Type B pancreatic cell (in vitro differentiated cells): ENCODE data around the gene SPG11. TPM values are rescaled to one million over a fixed set of nuclear protein-coding genes. Genes with fewer than 3 reads are reported as not detected.
A peak's percentile ranks its signal among the peaks of the same experiment; 100 is the strongest.

ENCODE experiments used
- DNase-seq: peaks from one replicate; pipeline ENCODE4 v3.0.0; 2021; ENCODE audit warnings: mixed read lengths; ENCODE audit not compliant: unreplicated experiment; ENCODE audit errors: extremely low spot score
- H3K27ac Mint-ChIP-seq: 2 replicates; pipeline ENCODE4 v1.8.0; 2021; ENCODE audit warnings: mild to moderate bottlenecking, mixed read lengths
- H3K27me3 Mint-ChIP-seq: 2 replicates; pipeline ENCODE4 v1.8.0; 2021; ENCODE audit warnings: mixed read lengths
- H3K36me3 Mint-ChIP-seq: 2 replicates; pipeline ENCODE4 v1.8.0; 2021; ENCODE audit warnings: mixed read lengths
- H3K4me1 Mint-ChIP-seq: one replicate; pipeline ENCODE4 v1.8.0; 2021; ENCODE audit warnings: mixed read lengths; ENCODE audit not compliant: unreplicated experiment
- H3K4me3 Mint-ChIP-seq: 2 replicates; pipeline ENCODE4 v1.8.0; 2021; ENCODE audit warnings: mild to moderate bottlenecking, mixed read lengths
- H3K9me3 Mint-ChIP-seq: 2 replicates; pipeline ENCODE4 v1.8.0; 2021; ENCODE audit warnings: mixed read lengths
- CTCF ChIP-seq: fragments of 200-600 bp; sonication (generic); conservative IDR thresholded peaks from 2 replicates; pipeline ENCODE4 v1.5.0; 2021; ENCODE audit warnings: antibody characterized with exemption, mild to moderate bottlenecking
- total RNA-seq: library from RNA; stranded (reverse); gene quantifications from 2 replicates; pipeline ENCODE4 v1.2.1, GENCODE V29; 2021; ENCODE audit warnings: low replicate concordance

SPG11 gene
- total RNA-seq, 1 donor from 2014 or later = 80.4 TPM

- Mint-ChIP-seq H3K36me3 (peaks cover 22% of the 10 kb centered on the region), H3K27ac (peak overlapping the region; percentile 6), H3K4me1 (no peaks in the 10 kb centered on the region), H3K9me3 (no peaks in the 10 kb centered on the region), H3K27me3 (no peaks in the 10 kb centered on the region), H3K4me3 (no peak overlapping the region)
- no peak for DNase-seq
- TF ChIP-seq CTCF = no peak
Observed at GRCh38 chr15:44598066-44598465, 65.4 kb downstream of the SPG11 start.

- DNase-seq = no peak
- no peak overlapping the region for H3K27ac Mint-ChIP-seq
- no peaks in the 10 kb centered on the region for H3K9me3 Mint-ChIP-seq
- H3K4me3 Mint-ChIP-seq = no peak overlapping the region
- TF ChIP-seq CTCF = no peak
- H3K27me3 Mint-ChIP-seq = no peaks in the 10 kb centered on the region
- H3K4me1 Mint-ChIP-seq = no peaks in the 10 kb centered on the region
- peaks cover 12% of the 10 kb centered on the region for H3K36me3 Mint-ChIP-seq
Observed at GRCh38 chr15:44596511-44597010, 66.9 kb downstream of the SPG11 start.

GRCh38 chr15:44595656-44596510 is 67.6 kb downstream of the SPG11 start:
- H3K4me1 Mint-ChIP-seq = no peaks in the 10 kb centered on the region
- no peak overlapping the region for H3K27ac Mint-ChIP-seq
- H3K27me3 Mint-ChIP-seq = no peaks in the 10 kb centered on the region
- no peaks in the 10 kb centered on the region for H3K9me3 Mint-ChIP-seq
- no peak for DNase-seq
- H3K36me3 Mint-ChIP-seq = peaks cover 16% of the 10 kb centered on the region
- H3K4me3 Mint-ChIP-seq = no peak overlapping the region
- no peak for TF ChIP-seq CTCF

- Mint-ChIP-seq H3K4me3 (no peak overlapping the region), H3K4me1 (no peaks in the 10 kb centered on the region), H3K27ac (no peak overlapping the region), H3K36me3 (peaks cover 23% of the 10 kb centered on the region), H3K9me3 (no peaks in the 10 kb centered on the region), H3K27me3 (no peaks in the 10 kb centered on the region)
- DNase-seq = no peak
- no peak for TF ChIP-seq CTCF
Observed at GRCh38 chr15:44595246-44595645, 68.2 kb downstream of the SPG11 start.

GRCh38 chr15:44593042-44593736 is 70.3 kb downstream of the SPG11 start:
- Mint-ChIP-seq H3K4me3 (no peak overlapping the region), H3K9me3 (no peaks in the 10 kb centered on the region), H3K4me1 (no peaks in the 10 kb centered on the region), H3K27ac (peak overlapping the region; percentile 17), H3K36me3 (peaks cover 27% of the 10 kb centered on the region), H3K27me3 (no peaks in the 10 kb centered on the region)
- no peak for DNase-seq
- peak; percentile 68 for TF ChIP-seq CTCF
